Epithelial cell of proximal tubule (primary cell): ENCODE measurements around the gene CCDC85C. TPM values are rescaled to one million over a fixed set of nuclear protein-coding genes. Genes with fewer than 3 reads are reported as not detected.

Source experiments
- DNase-seq: peaks from one replicate; pipeline ENCODE4 v3.0.0-alpha.2; 2011; ENCODE audit warnings: low read depth
- H3K4me3 ChIP-seq: 2 replicates; pipeline ENCODE4 v1.5.1; 2011; ENCODE audit warnings: low read depth, mild to moderate bottlenecking, low read length
- CTCF ChIP-seq: conservative IDR thresholded peaks from 2 replicates; pipeline ENCODE4 v1.5.1; 2012; ENCODE audit warnings: low read depth, mild to moderate bottlenecking, low read length
- total RNA-seq: library from RNA; depleted of rRNA; stranded (reverse); fragments of >200 nt; gene quantifications from 2 replicates; pipeline ENCODE4 v1.2.3, GENCODE V29; 2015

Gene CCDC85C
- total RNA-seq, 1 donor from 2014 or later, result 29.6 TPM

GRCh38 chr14:99628887-99629618 lies 25.0 kb upstream of the CCDC85C start:
- TF ChIP-seq CTCF, result peak; percentile 97
- DNase-seq, result no peak
- H3K4me3 ChIP-seq, result no peak overlapping the region

- no peak for TF ChIP-seq CTCF
- DNase-seq, result no peak
Measured at GRCh38 chr14:99627510-99628381, 23.7 kb upstream of the CCDC85C start.

GRCh38 chr14:99627100-99627499 lies 23.1 kb upstream of the CCDC85C start:
- H3K4me3 ChIP-seq, result no peak overlapping the region
- no peak for DNase-seq
- no peak for TF ChIP-seq CTCF

More at GRCh38 chr14:99627510-99628381, 23.7 kb upstream of the CCDC85C start:
- H3K4me3 ChIP-seq, result no peak overlapping the region

GRCh38 chr14:99626041-99626648 lies 22.1 kb upstream of the CCDC85C start:
- TF ChIP-seq CTCF, result no peak
- DNase-seq, result no peak
- H3K4me3 ChIP-seq, result no peak overlapping the region

- no peak for DNase-seq
- no peak overlapping the region for H3K4me3 ChIP-seq
- no peak for TF ChIP-seq CTCF
Measured at GRCh38 chr14:99625476-99625875, 21.5 kb upstream of the CCDC85C start.

GRCh38 chr14:99624971-99625370 lies 21.0 kb upstream of the CCDC85C start:
- no peak overlapping the region for H3K4me3 ChIP-seq
- DNase-seq, result no peak
- TF ChIP-seq CTCF, result no peak
